ENCODE results near the gene SH2D3C.
"Not testable (repeated sequence)": the region's sequence is repeated elsewhere in the genome, so short reads cannot be mapped to it uniquely, and the experiment has no call there.

Gene SH2D3C

DNA sequence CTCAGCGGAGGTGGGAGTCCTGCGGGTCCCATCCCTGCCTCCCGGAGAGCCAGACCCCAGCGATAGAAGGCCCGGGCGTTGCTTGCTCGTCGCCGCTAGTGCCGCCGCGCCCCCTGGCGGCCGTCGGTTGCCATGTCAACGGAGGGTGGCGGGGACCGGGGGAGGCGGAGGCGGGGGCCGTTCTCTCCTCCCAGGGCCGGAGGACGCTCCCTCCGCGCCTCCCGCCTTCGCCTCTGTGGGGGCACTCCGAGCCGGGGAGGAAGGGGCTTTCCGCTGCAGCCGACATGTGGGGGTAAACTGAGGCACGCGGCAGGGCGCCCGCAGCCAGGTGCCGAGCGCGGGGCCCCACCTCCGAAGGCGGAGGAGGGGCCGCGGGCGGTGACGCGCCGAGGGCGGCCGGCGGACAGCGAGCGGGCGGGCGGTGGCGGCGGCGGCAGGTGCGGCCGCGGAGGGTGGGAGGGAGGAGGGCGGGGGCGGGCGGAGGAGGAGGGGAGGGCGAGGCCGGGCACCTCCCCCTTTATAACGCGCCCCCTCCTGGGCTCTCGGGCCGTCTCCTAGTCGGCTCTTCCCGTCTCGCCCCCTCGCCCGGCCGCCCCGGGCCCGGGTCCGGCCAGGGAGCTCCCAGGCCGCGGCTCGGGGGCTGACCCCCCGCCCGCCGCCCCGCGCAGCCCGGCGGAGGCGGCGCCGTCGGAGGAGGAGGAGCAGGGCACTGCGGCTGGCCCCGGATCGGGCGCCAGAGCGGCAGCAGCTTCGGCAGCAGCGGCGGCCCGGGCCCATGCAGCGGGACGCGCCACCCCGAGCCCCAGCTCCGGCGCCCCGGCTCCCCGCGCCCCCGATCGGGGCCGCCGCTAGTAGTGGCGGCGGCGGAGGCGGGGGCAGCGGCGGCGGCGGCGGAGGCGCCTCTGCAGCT is 6.8 kb upstream of the SH2D3C start:
- peak; percentile 61 for DNase-seq

DNA sequence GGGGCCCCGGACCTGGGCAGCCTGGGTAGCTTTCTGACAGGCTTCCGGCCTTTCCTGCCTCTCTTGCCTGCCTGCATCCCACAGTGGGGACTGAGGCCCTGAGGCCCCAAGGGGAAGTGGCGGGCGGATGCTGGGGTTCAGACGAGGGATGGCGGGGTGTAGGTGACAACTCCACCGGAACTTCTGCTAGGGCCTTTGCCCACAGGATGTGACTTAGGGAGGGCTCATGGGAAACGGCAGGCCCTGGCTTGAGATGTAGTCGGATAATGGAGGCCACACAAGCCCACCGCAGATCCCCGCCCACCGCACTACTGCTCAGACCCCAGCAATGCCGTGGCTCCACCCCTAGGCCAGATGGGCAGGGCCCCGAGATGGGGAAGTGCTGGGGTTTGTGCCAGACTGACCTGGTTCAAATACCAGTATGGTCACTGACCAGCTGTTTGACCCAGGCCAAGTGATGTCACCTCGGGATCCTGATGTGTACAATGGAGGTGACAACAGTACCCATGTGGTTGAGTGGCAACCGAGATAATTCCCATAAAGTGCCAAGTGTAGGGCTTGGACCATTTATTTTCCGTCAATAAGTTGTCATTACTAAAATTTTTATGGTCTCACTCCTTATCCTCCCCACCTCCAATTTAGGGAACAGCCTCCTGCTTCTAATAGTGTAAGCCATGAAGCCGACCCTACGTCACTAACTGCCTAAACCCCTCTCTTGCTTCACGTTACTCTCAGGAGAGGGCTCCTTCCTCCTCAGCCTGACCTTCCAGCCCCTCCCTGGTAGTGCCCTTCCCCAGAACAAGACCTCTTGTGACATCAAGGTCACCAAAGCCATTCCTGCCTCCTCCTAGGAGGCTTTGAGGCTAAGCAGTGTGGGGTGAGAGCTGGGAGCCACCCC is 4.9 kb upstream of the SH2D3C start:
- DNase-seq, result no peak

DNA sequence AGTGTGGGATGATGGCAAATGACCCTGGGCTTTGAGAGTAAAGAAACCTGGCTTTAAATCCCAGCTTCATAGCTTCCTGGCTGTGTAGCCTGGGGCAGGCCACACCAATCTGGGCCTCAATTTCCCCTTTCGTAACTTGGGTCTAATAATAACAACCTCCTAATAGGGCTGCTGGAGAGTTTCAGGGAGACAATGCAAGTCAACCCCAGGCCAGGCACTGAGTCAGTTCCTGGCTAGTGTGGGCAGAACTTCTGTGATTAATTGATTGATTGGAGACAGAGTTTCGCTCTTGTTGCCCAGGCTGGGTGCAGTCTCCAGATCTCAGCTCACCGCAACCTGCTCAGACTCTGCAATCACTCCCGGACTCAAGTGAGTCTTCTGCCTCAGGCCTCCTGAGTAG is 3.3 kb upstream of the SH2D3C start:
- no peak for DNase-seq

DNA sequence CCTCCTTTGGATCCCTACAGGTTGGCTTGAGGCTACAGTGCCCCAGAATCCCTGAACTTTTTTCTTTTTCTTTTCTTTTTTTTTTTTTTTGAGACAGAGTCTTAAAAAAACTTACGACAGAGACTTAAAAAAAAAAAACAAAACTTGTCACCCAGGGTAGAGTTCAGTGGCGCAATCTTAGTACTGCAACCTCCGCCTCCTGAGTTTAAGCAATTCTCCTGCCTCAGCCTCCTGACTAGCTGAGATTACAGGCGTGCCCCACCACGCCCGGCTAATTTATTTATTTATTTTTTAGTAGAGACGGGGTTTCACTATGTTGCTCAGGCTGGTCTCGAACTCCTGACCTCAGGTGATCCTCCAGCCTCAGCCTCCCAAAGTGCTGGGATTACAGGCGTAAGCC is 2.4 kb upstream of the SH2D3C start:
- DNase-seq, result not testable (repeated sequence)

DNA sequence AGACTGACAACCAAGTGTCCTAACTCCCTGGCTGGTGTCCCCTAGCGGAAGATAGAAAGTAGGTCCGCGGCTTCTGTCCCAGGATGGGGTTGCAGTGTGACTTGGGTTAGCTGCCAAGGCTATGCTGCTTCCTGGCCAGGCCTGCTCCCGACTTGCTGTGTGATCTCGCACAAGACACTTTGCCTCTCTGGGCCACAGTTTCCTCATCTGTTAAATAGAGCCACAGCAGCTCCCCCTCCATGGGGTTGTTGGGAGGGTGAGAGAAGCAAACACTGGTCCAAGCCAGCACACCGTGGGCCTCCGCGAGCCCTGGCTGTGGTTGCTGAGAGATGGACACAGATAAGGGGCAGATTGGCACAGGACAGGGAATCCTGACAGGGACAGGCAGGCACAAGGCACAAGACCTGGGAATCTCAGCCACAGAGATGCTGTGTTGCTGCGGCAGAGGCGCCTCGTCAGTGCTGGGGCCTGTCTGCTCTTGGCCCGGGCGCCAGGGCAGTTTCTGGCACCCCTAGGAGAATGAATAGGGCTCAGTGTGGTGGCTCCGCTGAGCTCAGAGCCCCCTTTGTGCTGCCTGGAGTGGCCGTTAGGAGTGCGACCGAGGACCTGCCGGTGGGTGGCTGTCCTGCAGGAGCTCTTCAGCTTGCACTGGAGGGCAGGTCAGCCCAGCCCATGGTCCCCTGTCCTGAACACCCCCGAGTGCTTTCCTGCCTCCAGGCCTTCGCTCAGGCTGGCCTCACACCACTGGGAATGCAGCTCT is 1.8 kb upstream of the SH2D3C start:
- DNase-seq, result no peak

DNA sequence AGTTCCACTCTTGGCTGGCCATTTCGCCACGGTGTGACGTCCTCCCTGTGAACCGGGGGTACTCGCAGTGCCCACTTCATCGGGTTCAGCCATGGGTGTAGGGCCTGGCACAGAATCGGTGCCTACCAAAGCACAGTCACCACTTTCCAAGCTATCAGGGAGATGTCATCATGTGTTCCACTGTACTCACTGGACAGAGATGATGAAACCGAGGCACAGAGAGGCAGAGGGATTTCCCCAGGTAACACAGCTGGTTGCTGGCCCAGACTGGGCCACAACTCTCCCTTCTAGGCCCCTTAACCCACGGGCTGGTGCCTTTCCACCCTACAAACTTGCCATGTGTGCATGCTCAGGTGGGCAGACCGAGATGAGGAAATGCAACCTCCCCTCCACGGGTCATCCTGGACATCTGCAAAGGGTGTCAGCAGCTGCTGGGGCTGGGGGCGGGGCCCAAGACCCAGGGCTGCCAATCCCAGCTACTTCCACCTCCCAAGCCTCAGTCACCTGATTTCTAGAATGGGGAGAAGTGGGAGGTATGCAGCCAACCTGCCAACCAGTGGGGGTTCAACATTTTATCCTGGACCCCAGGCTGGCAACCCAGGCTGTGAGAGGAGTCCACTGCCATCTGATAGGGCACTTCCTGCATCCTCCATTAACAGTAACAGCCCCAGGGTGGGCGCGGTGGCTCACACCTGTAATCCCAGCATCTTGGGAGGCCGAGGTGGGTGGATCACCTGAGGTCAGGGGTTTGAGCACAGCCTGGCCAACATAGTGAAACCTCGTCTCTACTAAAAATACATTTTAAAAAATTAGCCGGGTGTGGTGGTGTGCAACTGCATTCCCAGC is 893 bp upstream of the SH2D3C start:
- DNase-seq, result no peak

DNA sequence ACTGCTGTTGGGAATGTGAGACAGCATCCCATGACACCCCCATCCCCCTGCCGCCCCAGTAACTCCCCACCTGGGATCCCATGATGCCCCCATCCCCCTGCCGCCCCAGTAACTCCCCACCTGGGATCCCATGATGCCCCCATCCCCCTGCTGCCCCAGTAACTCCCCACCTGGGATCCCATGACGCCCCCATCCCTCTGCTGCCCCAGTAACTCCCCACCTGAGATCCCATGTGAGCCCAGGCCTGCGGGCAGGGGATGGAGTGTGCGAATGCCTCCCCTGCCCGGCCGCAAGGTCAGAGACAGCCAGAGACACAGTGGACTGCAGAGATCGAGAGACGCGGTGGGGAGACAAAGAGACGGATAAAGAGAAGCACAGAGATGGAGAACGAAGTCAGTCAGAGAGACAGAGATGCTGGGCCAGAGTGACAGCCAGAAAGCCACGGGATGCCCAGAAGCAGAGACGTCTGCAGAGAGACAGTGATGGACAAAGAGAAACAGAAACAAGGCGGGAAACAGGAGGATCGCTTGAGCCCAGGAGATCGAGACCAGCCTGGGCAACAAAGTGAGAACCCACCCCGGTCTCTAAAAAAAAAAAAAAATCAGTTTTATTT is 992 bp downstream of the SH2D3C start:
- DNase-seq, result no peak

DNA sequence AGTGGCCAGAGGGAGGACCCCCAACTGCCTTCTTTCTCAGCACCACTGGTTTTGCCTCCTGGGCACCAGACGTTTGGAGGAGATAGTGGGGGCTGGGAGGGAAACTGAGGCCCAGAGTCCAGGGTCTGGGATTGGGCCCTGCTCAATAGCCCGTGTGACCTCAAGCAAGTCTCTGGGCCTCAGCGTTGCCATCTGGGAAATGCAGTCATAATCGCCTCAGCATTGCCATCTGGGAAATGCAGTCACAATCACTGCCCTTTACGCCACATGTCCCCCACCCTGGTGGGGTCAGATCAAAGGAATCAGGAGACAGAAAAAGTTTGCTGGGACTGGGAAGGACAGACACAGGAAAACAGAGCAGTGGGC is 1.6 kb downstream of the SH2D3C start:
- DNase-seq, result no peak

DNA sequence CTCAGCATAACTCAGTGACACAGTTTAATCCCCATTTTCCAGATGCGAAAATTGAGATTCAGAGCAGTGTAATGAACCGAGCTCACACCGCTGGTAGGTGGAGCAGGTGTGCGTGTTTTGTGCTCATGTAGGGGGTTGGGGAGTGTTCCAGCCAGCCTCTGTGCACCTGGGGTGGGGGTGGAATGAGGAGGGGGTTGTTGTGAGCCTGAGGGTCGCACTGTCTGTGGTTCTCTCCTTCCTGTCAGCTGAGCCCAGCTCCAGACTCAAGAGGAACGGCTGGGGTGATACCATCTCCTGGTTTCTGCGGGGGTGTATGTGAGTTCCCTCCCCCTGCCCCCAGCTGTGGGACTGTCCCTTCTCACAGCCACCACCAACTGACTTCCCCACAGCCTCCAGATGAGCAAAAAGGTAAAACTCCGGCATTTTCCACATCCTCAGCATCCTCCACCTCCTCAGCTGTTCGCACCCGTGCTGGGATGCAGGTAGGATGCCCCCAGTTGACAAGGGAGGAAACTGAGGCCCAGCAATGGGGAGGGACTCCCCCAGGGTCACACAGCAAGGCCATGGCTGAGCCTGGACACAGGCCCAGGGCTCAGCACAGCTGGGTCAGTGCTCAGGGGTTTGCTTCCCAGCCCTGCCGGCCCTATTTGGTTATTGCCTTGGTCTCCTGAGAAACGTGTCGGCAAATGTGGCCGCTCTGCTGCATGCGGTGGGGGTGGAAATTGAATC is 2.1 kb downstream of the SH2D3C start:
- DNase-seq, result no peak

DNA sequence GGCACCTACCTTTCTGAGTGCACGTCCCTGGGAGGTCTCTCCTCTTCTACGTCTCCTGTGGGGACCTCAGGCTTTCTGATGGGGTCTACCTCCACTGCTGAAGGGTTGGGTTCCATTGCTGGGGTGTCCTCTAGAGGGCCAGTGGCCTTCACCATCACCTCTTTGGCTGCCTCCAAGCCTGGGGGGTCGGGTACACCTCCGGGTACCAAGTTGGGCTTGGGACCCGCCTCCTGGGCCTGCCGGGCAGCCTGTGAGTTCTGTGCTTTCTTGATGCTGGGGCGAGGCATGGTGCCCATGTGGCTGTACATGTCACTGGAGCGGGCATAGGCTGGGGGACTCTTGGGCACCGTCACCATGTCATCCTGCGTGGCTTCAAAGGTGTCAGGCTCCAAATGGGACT is 4.5 kb downstream of the SH2D3C start:
- no peak for DNase-seq

DNA sequence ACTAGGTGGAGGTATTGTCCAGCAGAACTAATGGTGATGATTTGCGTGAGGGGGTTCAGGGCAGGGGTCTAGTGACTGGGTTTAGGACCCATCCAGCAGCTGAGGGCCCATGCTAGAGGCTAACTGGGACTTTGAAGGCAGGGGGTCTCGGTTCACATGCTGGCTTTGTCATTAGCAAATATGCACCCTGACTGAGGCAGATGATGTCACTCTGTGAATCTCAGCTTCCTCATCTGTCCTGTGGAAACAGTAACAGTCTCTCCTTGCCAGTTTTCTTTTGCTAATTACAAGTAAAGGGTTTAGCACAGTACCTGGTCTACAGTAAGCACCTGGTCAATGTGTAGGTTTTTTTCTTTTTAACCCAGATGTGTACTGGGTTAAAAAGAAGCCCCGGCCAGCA is 5.2 kb downstream of the SH2D3C start:
- no peak for DNase-seq

DNA sequence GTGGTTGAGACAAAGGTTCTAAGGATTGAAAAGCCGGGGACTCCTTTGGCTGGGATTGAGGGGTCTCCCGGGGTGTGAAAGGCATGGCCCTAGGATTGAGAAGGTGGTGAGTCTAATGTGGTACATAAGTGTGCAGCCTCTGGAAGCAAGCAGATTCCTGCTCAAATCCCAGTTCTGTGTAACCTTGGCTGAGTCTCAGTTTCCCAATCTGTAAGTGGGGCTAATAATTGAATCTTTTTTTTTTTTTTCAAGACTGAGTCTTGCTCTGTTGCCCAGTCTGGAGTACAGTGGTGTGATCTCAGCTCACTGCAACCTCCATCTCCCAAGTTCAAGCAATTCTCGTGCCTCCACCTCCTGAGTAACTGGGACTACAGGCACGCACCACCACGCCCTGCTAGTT is 5.9 kb downstream of the SH2D3C start:
- DNase-seq, result no peak

DNA sequence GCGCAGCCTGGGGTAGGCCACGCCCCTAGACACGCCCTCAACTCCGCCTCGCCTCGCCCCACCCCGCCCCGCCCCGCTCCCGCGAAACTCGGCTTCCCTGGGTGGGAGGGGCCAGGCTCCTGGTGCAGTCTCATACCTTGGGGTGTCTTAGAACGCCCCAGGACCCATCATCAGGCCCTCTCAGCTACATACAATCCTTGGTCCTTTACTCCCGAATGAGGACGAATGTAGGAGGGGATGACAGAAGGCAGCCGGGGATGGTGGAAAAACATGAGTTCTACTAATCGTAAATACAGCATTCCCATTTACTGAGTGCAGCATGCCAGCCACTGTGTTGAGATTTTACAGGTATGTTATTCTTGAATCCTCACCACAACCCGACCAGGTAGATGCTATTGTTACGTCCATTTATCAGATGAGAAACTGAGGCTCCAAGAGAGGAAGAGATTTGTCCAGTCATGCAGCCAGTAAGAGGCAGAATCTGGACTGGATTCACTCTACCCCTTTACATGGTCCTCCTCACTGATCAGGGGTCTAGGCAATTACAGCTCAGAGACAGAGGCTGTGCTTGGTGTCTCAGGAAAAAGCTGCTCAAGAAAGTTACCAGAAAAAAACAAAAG is 6.8 kb downstream of the SH2D3C start:
- no peak for DNase-seq

DNA sequence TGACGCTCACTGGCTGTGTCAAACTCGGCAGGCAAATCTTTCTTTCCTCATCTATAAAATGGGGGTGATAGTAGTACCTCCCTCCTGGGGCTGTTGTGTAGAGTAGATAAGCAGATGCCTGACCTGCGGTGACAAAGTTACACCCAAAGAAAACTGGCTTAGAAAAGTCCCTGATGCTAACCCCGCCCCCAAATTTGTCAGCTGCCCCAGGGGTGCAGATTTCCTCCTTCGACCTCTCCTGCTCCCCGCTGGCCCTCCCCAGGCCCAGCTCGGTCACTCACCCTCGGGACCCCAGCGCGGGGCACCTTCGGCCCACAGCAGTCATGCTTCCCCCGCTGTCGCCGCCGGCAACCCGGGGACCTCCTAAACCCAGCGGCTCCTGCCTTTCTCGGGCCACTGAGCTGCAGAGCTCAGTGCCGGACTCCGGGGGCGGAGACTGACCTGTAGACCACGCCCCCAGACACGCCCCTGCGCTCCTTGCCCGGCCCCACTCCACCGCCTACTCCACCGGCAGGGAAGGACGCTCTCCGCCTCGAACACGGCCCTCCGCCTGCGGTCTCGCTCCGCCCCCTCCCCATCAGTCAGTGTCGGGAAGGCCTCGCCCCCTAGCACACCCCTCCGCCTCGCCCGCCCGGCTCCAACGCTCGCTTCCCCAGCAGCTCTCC is 7.4 kb downstream of the SH2D3C start:
- DNase-seq, result peak; percentile 95

DNA sequence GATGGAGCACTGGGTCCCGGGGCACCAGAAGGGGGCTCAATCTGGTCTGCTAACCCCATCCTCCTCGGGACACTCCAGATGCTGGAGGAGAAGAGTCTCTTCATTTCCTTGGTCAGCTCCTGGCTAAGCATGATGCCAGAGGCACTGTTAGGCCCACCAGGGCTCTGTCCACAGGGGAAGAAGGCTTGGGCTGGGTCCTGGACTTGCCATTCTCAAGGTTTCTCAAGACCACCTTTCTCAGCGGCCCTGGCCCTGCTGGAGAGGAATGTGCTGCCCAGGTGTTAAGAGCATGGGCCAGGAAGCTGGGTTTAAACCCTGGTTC is 7.9 kb downstream of the SH2D3C start:
- DNase-seq, result no peak

DNA sequence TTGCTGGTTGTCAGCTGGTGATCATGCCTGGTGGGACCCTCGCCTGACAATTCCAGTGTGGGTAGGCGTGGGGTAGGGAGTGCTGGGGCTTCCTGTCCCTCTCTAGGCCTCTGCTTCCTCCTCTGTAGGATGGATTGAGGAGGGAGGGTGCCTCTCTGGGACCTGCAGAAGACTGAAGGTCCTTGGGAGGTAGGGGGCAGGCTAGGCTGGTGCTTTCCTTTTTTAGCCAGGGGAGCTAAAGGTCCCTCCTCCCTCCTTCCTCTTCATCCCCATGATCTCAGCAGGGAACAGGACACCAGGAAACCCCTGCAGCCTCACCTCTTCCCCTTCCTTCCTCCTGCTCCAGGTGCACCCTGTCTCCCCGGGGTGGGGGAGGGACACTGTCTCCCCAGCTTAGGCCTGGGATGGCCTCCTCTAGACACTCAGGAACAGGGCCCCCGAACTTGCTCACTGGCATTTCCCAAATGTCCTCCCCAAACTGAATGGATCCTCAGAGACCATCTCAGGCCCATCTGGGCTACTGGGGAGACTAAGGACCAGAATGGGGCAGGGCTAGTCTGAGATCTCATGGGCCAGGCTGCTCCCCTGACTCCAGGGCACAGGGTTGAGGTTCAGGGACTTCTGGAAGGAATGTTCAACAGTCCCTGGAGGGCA is 8.4 kb downstream of the SH2D3C start:
- DNase-seq, result no peak

DNA sequence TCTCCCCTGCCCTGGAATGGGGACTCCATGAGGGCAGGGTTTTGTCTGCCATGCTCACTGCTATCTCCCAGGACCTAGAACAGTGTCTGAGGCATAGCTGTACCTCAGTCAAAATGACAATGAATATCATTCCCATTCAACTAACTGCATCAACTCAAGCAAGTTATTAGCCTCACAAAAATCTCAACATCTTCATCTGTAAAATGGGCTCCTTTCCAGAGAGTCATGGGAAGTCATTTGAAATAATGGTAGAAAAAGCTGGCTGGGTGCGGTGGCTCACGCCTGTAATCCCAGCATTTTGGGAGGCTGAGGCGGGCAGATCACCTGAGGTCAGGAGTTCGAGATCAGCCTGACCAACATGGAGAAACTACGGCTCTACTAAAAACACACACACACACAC is 9.4 kb downstream of the SH2D3C start:
- DNase-seq, result no peak

DNA sequence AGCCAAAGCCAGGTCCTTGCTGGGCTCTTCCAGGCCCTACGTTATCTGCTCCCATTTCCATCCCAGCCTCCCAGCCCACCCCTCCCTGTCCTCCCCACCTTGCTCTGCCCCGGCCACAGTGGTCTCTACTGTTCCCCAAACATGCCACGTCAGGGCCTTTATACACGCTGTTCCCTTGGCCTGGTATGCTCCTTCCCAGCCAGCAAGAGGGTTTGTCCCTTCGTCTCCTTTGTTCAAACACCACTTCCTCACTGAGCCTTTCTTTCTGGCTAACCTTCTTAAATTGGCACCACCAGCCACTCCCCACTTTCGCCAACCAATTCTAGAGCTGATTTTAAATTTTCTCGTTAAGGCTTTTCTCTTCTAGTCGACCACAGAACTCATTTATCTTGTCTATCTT is 9.8 kb downstream of the SH2D3C start:
- no peak for DNase-seq

DNA sequence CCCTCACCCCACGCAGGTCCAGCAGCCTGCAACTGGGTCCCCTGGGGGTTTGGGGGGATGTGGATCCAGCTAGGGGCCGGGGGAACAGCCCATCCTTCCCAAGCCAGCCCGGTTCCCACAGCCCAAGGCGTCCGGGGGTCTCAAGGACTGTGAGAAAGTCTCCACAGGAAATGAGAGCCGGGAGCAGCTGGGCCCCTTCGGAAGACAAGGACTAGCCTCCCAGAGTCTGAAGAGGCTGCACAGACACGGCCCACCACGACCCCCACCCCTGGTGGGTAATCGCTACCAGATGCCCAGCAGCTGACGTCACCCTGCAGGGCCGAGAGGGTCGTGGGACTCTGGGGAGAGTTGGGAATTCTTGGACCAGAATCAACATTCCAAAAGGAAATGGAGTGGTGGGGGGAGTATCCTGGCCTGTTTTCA is 10.5 kb downstream of the SH2D3C start:
- DNase-seq, result no peak

DNA sequence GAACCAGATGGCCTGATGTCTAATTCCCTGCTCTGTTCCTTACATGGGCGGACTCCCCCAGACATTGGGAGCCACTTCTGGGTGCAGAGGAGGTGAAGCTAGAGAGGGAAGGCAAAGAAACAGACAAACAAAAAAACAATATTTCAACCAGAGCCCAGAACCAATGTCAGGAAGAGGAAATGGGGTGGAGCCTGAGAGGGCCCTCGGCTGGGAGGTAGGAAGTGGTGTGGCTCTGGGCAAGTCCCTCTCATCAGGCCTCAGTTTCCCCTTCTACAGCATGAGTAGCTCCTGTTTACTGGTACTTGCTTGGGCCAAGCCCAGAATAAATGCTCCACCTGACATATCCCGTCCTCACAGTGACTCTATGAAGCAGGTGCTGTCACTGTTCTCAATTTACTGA is 11.1 kb downstream of the SH2D3C start:
- DNase-seq, result no peak
